KMS-11 (cell line): ENCODE results near the gene ISOC2.

Experiments
- H2AFZ ChIP-seq: fragments of 200-600 bp; sonication (generic); 2 replicates; pipeline ENCODE4 v1.6.1; 2016; ENCODE audit warnings: antibody characterized with exemption, mixed run types, low read depth
- H3K27ac ChIP-seq: fragments of 200-600 bp; sonication (generic); 2 replicates; pipeline ENCODE4 v1.6.1; 2016; ENCODE audit warnings: mild to moderate bottlenecking, mixed run types
- H3K27me3 ChIP-seq: fragments of 200-600 bp; sonication (generic); 2 replicates; pipeline ENCODE4 v1.6.1; 2017; ENCODE audit warnings: mild to moderate bottlenecking, low read depth, mixed run types, moderate library complexity; ENCODE audit not compliant: insufficient read depth
- H3K36me3 ChIP-seq: fragments of 200-600 bp; sonication (generic); 2 replicates; pipeline ENCODE4 v1.6.1; 2017; ENCODE audit warnings: mild to moderate bottlenecking, mixed run types; ENCODE audit not compliant: insufficient read depth
- H3K4me1 ChIP-seq: fragments of 200-600 bp; sonication (generic); 2 replicates; pipeline ENCODE4 v1.6.1; 2016; ENCODE audit warnings: mild to moderate bottlenecking, low read depth, mixed run types; ENCODE audit not compliant: poor library complexity, severe bottlenecking
- H3K4me2 ChIP-seq: fragments of 200-600 bp; sonication (generic); 2 replicates; pipeline ENCODE4 v1.7.0; 2016; ENCODE audit warnings: mild to moderate bottlenecking, mixed run types
- H3K4me3 ChIP-seq: fragments of 200-600 bp; sonication (generic); IDR thresholded peaks from 2 replicates; pipeline ENCODE4 v1.6.1; 2017; ENCODE audit warnings: low read depth, low read length, mixed read lengths; ENCODE audit not compliant: insufficient read depth
- H3K79me2 ChIP-seq: fragments of 200-600 bp; sonication (generic); 2 replicates; pipeline ENCODE4 v1.6.1; 2016; ENCODE audit warnings: low read depth, mixed run types; ENCODE audit not compliant: insufficient read depth
- H3K9ac ChIP-seq: fragments of 200-600 bp; sonication (generic); 2 replicates; pipeline ENCODE4 v1.6.1; 2016; ENCODE audit warnings: mild to moderate bottlenecking, mixed run types
- H4K20me1 ChIP-seq: fragments of 200-600 bp; sonication (generic); 2 replicates; pipeline ENCODE4 v1.6.1; 2016; ENCODE audit warnings: mild to moderate bottlenecking, mixed run types; ENCODE audit not compliant: insufficient read depth
- CTCF ChIP-seq: fragments of 200-600 bp; sonication (generic); conservative IDR thresholded peaks from 2 replicates; pipeline ENCODE4 v1.6.1; 2017; ENCODE audit warnings: low read depth, mild to moderate bottlenecking, antibody characterized with exemption, low read length, moderate library complexity, mixed read lengths

The ISOC2 gene

GRCh38 chr19:55484593-55485438, 23.4 kb upstream of the ISOC2 start, which contains the start of gene NAT14:
Gene NAT14, plus strand, starts transcription at chr19:55485188. Its CDS starts 521 bp downstream, at chr19:55485709.
- Histone ChIP-seq H3K27ac (no peak within 1 kb of the TSS), H3K4me3 (no peak within 1 kb of the TSS)

GRCh38 chr19:55483706-55484592, 22.5 kb upstream of the ISOC2 start:
- H4K20me1 ChIP-seq = no peaks in the 10 kb centered on the region
- no peak overlapping the region for H2AFZ ChIP-seq
- no peak overlapping the region; the same call in 1 of the 2 replicates for H3K4me2 ChIP-seq
- TF ChIP-seq CTCF = no peak
- peaks cover 6% of the 10 kb centered on the region; the same call in 1 of the 2 replicates for H3K79me2 ChIP-seq
- no peak overlapping the region for H3K27ac ChIP-seq
- H3K9ac ChIP-seq = no peak overlapping the region
- peaks cover 9% of the 10 kb centered on the region for H3K4me1 ChIP-seq
- H3K36me3 ChIP-seq = no peaks in the 10 kb centered on the region
- H3K4me3 ChIP-seq = no peak overlapping the region
- peaks cover 16% of the 10 kb centered on the region; the same call in 1 of the 2 replicates for H3K27me3 ChIP-seq

More at GRCh38 chr19:55484593-55485438, 23.4 kb upstream of the ISOC2 start, which contains the start of gene NAT14:
- no peaks in the 10 kb centered on the region for H3K79me2 ChIP-seq
- TF ChIP-seq CTCF = no peak
- no peaks in the 10 kb centered on the region for H4K20me1 ChIP-seq
- H3K36me3 ChIP-seq = no peaks in the 10 kb centered on the region
- peaks cover 2% of the 10 kb centered on the region for H3K4me1 ChIP-seq
- peaks cover 24% of the 10 kb centered on the region; the same call in 1 of the 2 replicates for H3K27me3 ChIP-seq
- no peak within 1 kb of the TSS for H2AFZ ChIP-seq
- peak within 1 kb of the TSS; percentile 15; the same call in 1 of the 2 replicates for H3K4me2 ChIP-seq
- no peak within 1 kb of the TSS; the same call in 1 of the 2 replicates for H3K9ac ChIP-seq

- H3K4me2 ChIP-seq = no peak overlapping the region
- peaks cover 12% of the 10 kb centered on the region for H3K4me1 ChIP-seq
- TF ChIP-seq CTCF = no peak
- H3K9ac ChIP-seq = no peak overlapping the region
- no peak overlapping the region for H3K4me3 ChIP-seq
- H3K27me3 ChIP-seq = peaks cover 16% of the 10 kb centered on the region; the same call in 1 of the 2 replicates
- no peaks in the 10 kb centered on the region for H3K36me3 ChIP-seq
- H4K20me1 ChIP-seq = no peaks in the 10 kb centered on the region
- H3K79me2 ChIP-seq = peaks cover 6% of the 10 kb centered on the region; the same call in 1 of the 2 replicates
- H3K27ac ChIP-seq = no peak overlapping the region
- H2AFZ ChIP-seq = no peak overlapping the region
These were observed 21.7 kb upstream of the ISOC2 start for GRCh38 chr19:55482967-55483705.
